K562 (cell line): ENCODE results near the gene NRF1. TPM values are rescaled to one million over a fixed set of nuclear protein-coding genes. Genes with fewer than 3 reads are reported as not detected.
A peak's percentile ranks its signal among the peaks of the same experiment; 100 is the strongest.

ENCODE experiments used
- ARHGAP35 ChIP-seq: fragments of 450-650 bp; IDR thresholded peaks from 2 replicates; pipeline ENCODE4 v1.6.1; 2018; ENCODE audit not compliant: partially characterized antibody
- ATF7 ChIP-seq: fragments of 450-650 bp; IDR thresholded peaks from 2 replicates; pipeline ENCODE4 v1.7.1; 2014; ENCODE audit warnings: mild to moderate bottlenecking, moderate library complexity
- ESRRB ChIP-seq: fragments of 250-450 bp; sonication (Bioruptor Pico); IDR thresholded peaks from 2 replicates; pipeline ENCODE4 v1.5.0; 2020; ENCODE audit warnings: mild to moderate bottlenecking, moderate library complexity, borderline replicate concordance
- FIP1L1 ChIP-seq: fragments of 200-400 bp; formaldehyde crosslinking; IDR thresholded peaks from 2 replicates; pipeline ENCODE4 v1.6.1; 2018; ENCODE audit warnings: mild to moderate bottlenecking, low read depth, low read length; ENCODE audit not compliant: poor library complexity, severe bottlenecking
- HDAC1 ChIP-seq, 2 experiments: fragments of 450-650 bp; IDR thresholded peaks; 2 replicates each; pipeline ENCODE4 v1.6.1; 2016 to 2017; ENCODE audit warnings: inconsistent platforms in 1 of 2, mild to moderate bottlenecking in 1 of 2, moderate library complexity in 1 of 2
- HMGN3 ChIP-seq: IDR thresholded peaks from 2 replicates; pipeline ENCODE4 v1.6.1; 2011; ENCODE audit warnings: borderline replicate concordance, low read depth, mild to moderate bottlenecking, mixed read lengths, low read length; ENCODE audit not compliant: insufficient read length; ENCODE audit errors: extremely low read depth
- MED1 ChIP-seq: sonication (generic); formaldehyde crosslinking; IDR thresholded peaks from 2 replicates; pipeline ENCODE4 v1.8.1; 2023; ENCODE audit warnings: missing genetic modification reagents, borderline replicate concordance
- MITF ChIP-seq: IDR thresholded peaks from 2 replicates; pipeline ENCODE4 v1.6.1; 2014; ENCODE audit warnings: antibody characterized with exemption
- MLLT1 ChIP-seq, 2 experiments: fragments of 450-650 bp; IDR thresholded peaks; 2 replicates each; pipeline ENCODE4 v1.6.1; 2016
- PKNOX1 ChIP-seq: fragments of 450-650 bp; IDR thresholded peaks from 2 replicates; pipeline ENCODE4 v1.6.1; 2016
- RCOR1 ChIP-seq, 2 experiments: IDR thresholded peaks; 2 replicates each; pipeline ENCODE4 v1.6.1; 2012; ENCODE audit warnings: low read depth in 2 of 2, low read length in 2 of 2, borderline replicate concordance in 1 of 2, improper control_type of control experiment in 1 of 2
- SETDB1 ChIP-seq: IDR thresholded peaks from one replicate; pipeline ENCODE4 v1.6.1; 2012; ENCODE audit warnings: low read length, control low read depth, inconsistent platforms
- TEAD1 ChIP-seq, 2 experiments: fragments of 450-650 bp in 1 of 2; sonication (generic) in 1 of 2; formaldehyde crosslinking; IDR thresholded peaks; 2 replicates each; pipeline versions ENCODE4 v1.4.0 to v1.8.0; 2020 to 2022; ENCODE audit warnings: mild to moderate bottlenecking in 2 of 2, missing genetic modification reagents in 1 of 2
- TSHZ1 ChIP-seq: fragments of 250-450 bp; sonication (Bioruptor Pico); IDR thresholded peaks from 2 replicates; pipeline ENCODE4 v1.4.0; 2020; ENCODE audit warnings: mild to moderate bottlenecking, moderate library complexity
- ZNF41 ChIP-seq: fragments of 250-450 bp; sonication (Bioruptor Pico); conservative IDR thresholded peaks from 2 replicates; pipeline ENCODE4 v1.4.0; 2020; ENCODE audit warnings: mild to moderate bottlenecking
- ZNF830 ChIP-seq: fragments of 250-450 bp; sonication (Bioruptor Pico); IDR thresholded peaks from 2 replicates; pipeline ENCODE4 v1.5.0; 2021; ENCODE audit warnings: mild to moderate bottlenecking
- polyA plus RNA-seq, 8 experiments: library from polyadenylated mRNA; depleted of rRNA in 4 of 8; stranded (reverse) in 5 of 8; unstranded in 3 of 8; fragments of >200 nt; fragmentation: Nextera tagmentation in 2 of 8; fragmentation: Illumina TruSeq in 1 of 8; extraction: Ambion mirVana in 2 of 8; extraction: Trizol in 1 of 8; gene quantifications; 2 replicates each; pipeline versions ENCODE4 v1.2.1 to v1.2.3, GENCODE V29; 2011 to 2014; ENCODE audit warnings: inconsistent platforms in 1 of 8, missing spikeins in 1 of 8
- total RNA-seq, 7 experiments: library from RNA; depleted of rRNA in 6 of 7; stranded (reverse); fragments of >200 nt in 6 of 7; fragmentation: Illumina TruSeq in 2 of 7; extraction: Trizol in 2 of 7; gene quantifications; 2 replicates each; pipeline versions ENCODE4 v1.2.1 to v1.2.3, GENCODE V29; 2011 to 2021; ENCODE audit warnings: low replicate concordance in 1 of 7
- TF ChIP-seq, protein P1 (sequence below): sonication (generic); formaldehyde crosslinking; IDR thresholded peaks from 2 replicates; pipeline ENCODE4 v1.8.0; 2022; ENCODE audit warnings: missing genetic modification reagents, mild to moderate bottlenecking, borderline replicate concordance
- TF ChIP-seq, protein P2 (sequence below): IDR thresholded peaks from 2 replicates; pipeline ENCODE4 v1.6.1; 2011; ENCODE audit not compliant: insufficient read length; ENCODE audit errors: extremely low read depth

Gene NRF1
- total and polyA plus RNA-seq, 9 of the 15 experiments (the other 6 are each of a cell fraction or from before 2014, with no cell fraction given), result 8.6 to 28.8 (median 20.3) TPM

DNA sequence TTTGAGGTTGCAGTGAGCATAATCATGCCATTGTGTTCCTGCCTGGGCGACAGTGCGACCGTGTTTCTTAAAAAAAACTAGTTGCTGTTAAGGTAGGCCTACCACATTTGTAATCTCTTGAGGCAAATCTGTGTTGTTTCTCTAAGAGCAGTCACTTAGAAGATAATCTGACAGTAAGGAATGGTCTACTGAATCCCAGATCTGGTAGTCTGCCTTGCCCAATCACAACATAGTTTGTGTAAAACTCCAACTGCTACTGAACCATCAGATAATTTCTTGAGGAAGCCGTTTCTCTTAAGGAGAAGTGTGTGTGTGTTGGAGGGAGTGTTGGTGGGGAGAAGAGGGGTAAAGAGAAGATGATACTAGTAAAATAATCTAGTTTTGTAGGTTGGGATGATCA lies 5.0 kb downstream of the NRF1 start (continued):
- TF ChIP-seq MLLT1 (IDR thresholded peaks at IDR 0.05) (no peak), ZNF830 (CRISPR knock-in tag) (no peak), SETDB1 (no peak), ARHGAP35 (no peak), HDAC1 (IDR thresholded peaks at IDR 0.05) (0 out of 4 replicates have a peak, but pooled peaks of 1 of the 2 experiments have one; percentile 22), HMGN3 (no peak), TEAD1 (CRISPR knock-in tag; IDR thresholded peaks at IDR 0.05) (no peak), RCOR1 (IDR thresholded peaks at IDR 0.05; ENCODE audit: borderline replicate concordance in 1 of 2, low read depth in 2 of 2, low read length in 2 of 2) (peak in 1 of 2 experiments; percentile 88; a peak in 1 of 4 replicates), ATF7 (0 out of 2 replicates have a peak, but pooled peaks have one; percentile 20), ESRRB (no peak), ZNF41 (CRISPR knock-in tag) (no peak), TSHZ1 (CRISPR knock-in tag) (no peak), MED1 (no peak), PKNOX1 (peak; percentile 56), FIP1L1 (no peak), MITF (no peak)
- TF ChIP-seq, protein P1, sequence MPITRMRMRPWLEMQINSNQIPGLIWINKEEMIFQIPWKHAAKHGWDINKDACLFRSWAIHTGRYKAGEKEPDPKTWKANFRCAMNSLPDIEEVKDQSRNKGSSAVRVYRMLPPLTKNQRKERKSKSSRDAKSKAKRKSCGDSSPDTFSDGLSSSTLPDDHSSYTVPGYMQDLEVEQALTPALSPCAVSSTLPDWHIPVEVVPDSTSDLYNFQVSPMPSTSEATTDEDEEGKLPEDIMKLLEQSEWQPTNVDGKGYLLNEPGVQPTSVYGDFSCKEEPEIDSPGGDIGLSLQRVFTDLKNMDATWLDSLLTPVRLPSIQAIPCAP (CRISPR knock-in tag), result no peak
- TF ChIP-seq, protein P2, sequence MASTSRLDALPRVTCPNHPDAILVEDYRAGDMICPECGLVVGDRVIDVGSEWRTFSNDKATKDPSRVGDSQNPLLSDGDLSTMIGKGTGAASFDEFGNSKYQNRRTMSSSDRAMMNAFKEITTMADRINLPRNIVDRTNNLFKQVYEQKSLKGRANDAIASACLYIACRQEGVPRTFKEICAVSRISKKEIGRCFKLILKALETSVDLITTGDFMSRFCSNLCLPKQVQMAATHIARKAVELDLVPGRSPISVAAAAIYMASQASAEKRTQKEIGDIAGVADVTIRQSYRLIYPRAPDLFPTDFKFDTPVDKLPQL, result no peak
